Osteoblast (primary cell): ENCODE data around the gene EFCAB5. TPM values are rescaled to one million over a fixed set of nuclear protein-coding genes. Genes with fewer than 3 reads are reported as not detected.
"Not testable (repeated sequence)": the region's sequence is repeated elsewhere in the genome, so short reads cannot be mapped to it uniquely, and the experiment has no call there.

Source experiments
- DNase-seq: peaks from one replicate; pipeline ENCODE4 v3.0.0; 2011; ENCODE audit warnings: low spot score, mixed read lengths; ENCODE audit not compliant: insufficient read length; ENCODE audit errors: missing footprints
- H2AFZ ChIP-seq: 2 replicates; pipeline ENCODE4 v1.6.0; 2011; ENCODE audit warnings: mild to moderate bottlenecking, low read length
- H3K27ac ChIP-seq: 2 replicates; pipeline ENCODE4 v1.5.1; 2011; ENCODE audit warnings: mild to moderate bottlenecking, low read depth, low read length, moderate library complexity
- H3K27me3 ChIP-seq: 2 replicates; pipeline ENCODE4 v1.6.0; 2012; ENCODE audit warnings: mild to moderate bottlenecking, control low read depth, inconsistent platforms, low read length, moderate library complexity; ENCODE audit not compliant: insufficient read depth
- H3K36me3 ChIP-seq: 2 replicates; pipeline ENCODE4 v1.5.1; 2011; ENCODE audit warnings: mild to moderate bottlenecking, low read length, control low read depth, moderate library complexity; ENCODE audit not compliant: insufficient read depth
- H3K4me1 ChIP-seq: 2 replicates; pipeline ENCODE4 v1.5.1; 2011; ENCODE audit warnings: mild to moderate bottlenecking, low read length, control low read depth, moderate library complexity; ENCODE audit not compliant: insufficient read depth
- H3K4me2 ChIP-seq: 2 replicates; pipeline ENCODE4 v1.6.0; 2011; ENCODE audit warnings: mild to moderate bottlenecking, low read length; ENCODE audit not compliant: insufficient read depth
- H3K4me3 ChIP-seq: fragments of 200-600 bp; sonication (generic); 3 replicates; pipeline ENCODE4 v1.5.1; 2012; ENCODE audit warnings: mild to moderate bottlenecking, low read length, inconsistent platforms; ENCODE audit not compliant: insufficient read depth
- H3K79me2 ChIP-seq: 2 replicates; pipeline ENCODE4 v1.6.0; 2012; ENCODE audit warnings: mild to moderate bottlenecking, low read length, control low read depth, inconsistent platforms; ENCODE audit not compliant: insufficient read depth
- H3K9me3 ChIP-seq: 2 replicates; pipeline ENCODE4 v1.5.1; 2011; ENCODE audit warnings: low read depth, low read length, control low read depth
- H4K20me1 ChIP-seq: 2 replicates; pipeline ENCODE4 v1.6.0; 2012; ENCODE audit warnings: mild to moderate bottlenecking, low read length, control low read depth; ENCODE audit not compliant: insufficient read depth
- CTCF ChIP-seq: IDR thresholded peaks from 2 replicates; pipeline ENCODE4 v1.5.1; 2011; ENCODE audit warnings: mild to moderate bottlenecking, low read depth, low read length, moderate library complexity; ENCODE audit errors: extremely low read depth
- total RNA-seq: library from RNA; depleted of rRNA; stranded (reverse); fragments of >200 nt; gene quantifications from 2 replicates; pipeline ENCODE4 v1.2.3, GENCODE V29; 2012

Gene EFCAB5
- total RNA-seq, 1 donor: 0.36 TPM

GRCh38 chr17:30134551-30134950 lies 193.1 kb downstream of the EFCAB5 start:
- Histone ChIP-seq H3K4me2 (no peak overlapping the region), H2AFZ (no peak overlapping the region), H3K79me2 (peaks cover 91% of the 10 kb centered on the region), H3K4me1 (no peaks in the 10 kb centered on the region), H4K20me1 (peaks cover 15% of the 10 kb centered on the region), H3K27ac (no peak overlapping the region), H3K9me3 (no peaks in the 10 kb centered on the region), H3K36me3 (peaks cover 59% of the 10 kb centered on the region), H3K4me3 (no peak overlapping the region), H3K27me3 (no peaks in the 10 kb centered on the region)
- DNase-seq: no peak
- TF ChIP-seq CTCF: no peak

- Histone ChIP-seq H3K27ac (no peak overlapping the region), H3K4me3 (no peak overlapping the region), H3K27me3 (no peaks in the 10 kb centered on the region), H3K4me1 (no peaks in the 10 kb centered on the region), H3K9me3 (no peaks in the 10 kb centered on the region), H2AFZ (no peak overlapping the region), H3K36me3 (peaks cover 46% of the 10 kb centered on the region), H4K20me1 (peaks cover 18% of the 10 kb centered on the region), H3K4me2 (no peak overlapping the region), H3K79me2 (peaks cover 93% of the 10 kb centered on the region)
- DNase-seq: no peak
- TF ChIP-seq CTCF: no peak
Measured at GRCh38 chr17:30137158-30137557, 195.7 kb downstream of the EFCAB5 start.

- H3K27me3 ChIP-seq, DNase-seq, H3K4me2 ChIP-seq, H3K27ac ChIP-seq, H3K4me1 ChIP-seq, H3K4me3 ChIP-seq, H2AFZ ChIP-seq, H3K9me3 ChIP-seq: not testable (repeated sequence)
- peaks cover 88% of the 10 kb centered on the region for H3K79me2 ChIP-seq
- peaks cover 13% of the 10 kb centered on the region for H3K36me3 ChIP-seq
- H4K20me1 ChIP-seq: peaks cover 33% of the 10 kb centered on the region
Measured at GRCh38 chr17:30147860-30148259, 206.4 kb downstream of the EFCAB5 start.

- H3K4me2 ChIP-seq: no peak overlapping the region
- peaks cover 13% of the 10 kb centered on the region for H3K36me3 ChIP-seq
- peaks cover 88% of the 10 kb centered on the region for H3K79me2 ChIP-seq
- TF ChIP-seq CTCF: no peak
- no peak overlapping the region for H3K4me3 ChIP-seq
- no peaks in the 10 kb centered on the region for H3K27me3 ChIP-seq
- no peak overlapping the region for H3K27ac ChIP-seq
- H3K4me1 ChIP-seq: no peaks in the 10 kb centered on the region
- H3K9me3 ChIP-seq: no peaks in the 10 kb centered on the region
- no peak for DNase-seq
- H2AFZ ChIP-seq: no peak overlapping the region
- peaks cover 29% of the 10 kb centered on the region for H4K20me1 ChIP-seq
Measured at GRCh38 chr17:30148376-30148775, 206.9 kb downstream of the EFCAB5 start.

- Histone ChIP-seq H3K27me3 (no peaks in the 10 kb centered on the region), H3K79me2 (peaks cover 87% of the 10 kb centered on the region), H2AFZ (no peak overlapping the region), H3K36me3 (peaks cover 17% of the 10 kb centered on the region), H3K9me3 (no peaks in the 10 kb centered on the region), H4K20me1 (peaks cover 16% of the 10 kb centered on the region), H3K27ac (no peak overlapping the region), H3K4me1 (no peaks in the 10 kb centered on the region), H3K4me2 (no peak overlapping the region), H3K4me3 (no peak overlapping the region)
- DNase-seq: no peak
- TF ChIP-seq CTCF: no peak
Measured at GRCh38 chr17:30151471-30151870, 210.0 kb downstream of the EFCAB5 start.
